ENCODE measurements around the gene DNAH6. TPM values are rescaled to one million over a fixed set of nuclear protein-coding genes. Genes with fewer than 3 reads are reported as not detected.

Gene DNAH6
- total RNA-seq, 1 experiment from 2014 or later, result 0.32 TPM

GRCh38 chr2:84646514-84646913, 130.2 kb downstream of the DNAH6 start:
- no TSS peak for BruUV-seq (replicated peaks)
- TF ChIP-seq, protein P1, sequence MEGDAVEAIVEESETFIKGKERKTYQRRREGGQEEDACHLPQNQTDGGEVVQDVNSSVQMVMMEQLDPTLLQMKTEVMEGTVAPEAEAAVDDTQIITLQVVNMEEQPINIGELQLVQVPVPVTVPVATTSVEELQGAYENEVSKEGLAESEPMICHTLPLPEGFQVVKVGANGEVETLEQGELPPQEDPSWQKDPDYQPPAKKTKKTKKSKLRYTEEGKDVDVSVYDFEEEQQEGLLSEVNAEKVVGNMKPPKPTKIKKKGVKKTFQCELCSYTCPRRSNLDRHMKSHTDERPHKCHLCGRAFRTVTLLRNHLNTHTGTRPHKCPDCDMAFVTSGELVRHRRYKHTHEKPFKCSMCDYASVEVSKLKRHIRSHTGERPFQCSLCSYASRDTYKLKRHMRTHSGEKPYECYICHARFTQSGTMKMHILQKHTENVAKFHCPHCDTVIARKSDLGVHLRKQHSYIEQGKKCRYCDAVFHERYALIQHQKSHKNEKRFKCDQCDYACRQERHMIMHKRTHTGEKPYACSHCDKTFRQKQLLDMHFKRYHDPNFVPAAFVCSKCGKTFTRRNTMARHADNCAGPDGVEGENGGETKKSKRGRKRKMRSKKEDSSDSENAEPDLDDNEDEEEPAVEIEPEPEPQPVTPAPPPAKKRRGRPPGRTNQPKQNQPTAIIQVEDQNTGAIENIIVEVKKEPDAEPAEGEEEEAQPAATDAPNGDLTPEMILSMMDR (IDR thresholded peaks at IDR 0.05; ENCODE audit: insufficient read depth in 1 of 2, low read depth in 1 of 2, low read length in 1 of 2, severe bottlenecking in 1 of 2, unreplicated experiment in 1 of 2), result no peak

GRCh38 chr2:84647267-84647666, 131.0 kb downstream of the DNAH6 start:
- Mint-ChIP-seq H3K27ac (ENCODE audit: unreplicated experiment) (no peak overlapping the region), H3K4me3 (ENCODE audit: unreplicated experiment) (no peak overlapping the region), H3K4me1 (ENCODE audit: low read depth, unreplicated experiment) (no peaks in the 10 kb centered on the region), H3K27me3 (ENCODE audit: insufficient read depth, unreplicated experiment) (peaks cover 7% of the 10 kb centered on the region), H3K9me3 (ENCODE audit: unreplicated experiment) (peaks cover 18% of the 10 kb centered on the region), H3K36me3 (ENCODE audit: insufficient read depth, unreplicated experiment) (no peaks in the 10 kb centered on the region)
- no TSS peak for BruUV-seq (replicated peaks)
- POLR2A ChIA-PET, result no interaction called here
- CTCF ChIA-PET, result no interaction called here
- TF ChIP-seq, protein P1 (IDR thresholded peaks at IDR 0.05; ENCODE audit: insufficient read depth in 1 of 2, low read depth in 1 of 2, low read length in 1 of 2, severe bottlenecking in 1 of 2, unreplicated experiment in 1 of 2), result no peak
- Histone ChIP-seq H3K9me3 (no peaks in the 10 kb centered on the region; the same call in 1 of the 2 replicates), H3K36me3 (ENCODE audit: control insufficient read depth, insufficient read depth, low read length) (no peaks in the 10 kb centered on the region), H3K4me3 (ENCODE audit: low read depth, low read length) (no peak overlapping the region), H3K4me1 (no peaks in the 10 kb centered on the region), H3K27me3 (replicated peaks; ENCODE audit: control insufficient read depth, insufficient read depth, low read length) (no peaks in the 10 kb centered on the region)
- DNase-seq, result no peak
- intact Hi-C loops (cut with micrococcal nuclease; ENCODE audit: unreplicated experiment), result no loop called here

More at GRCh38 chr2:84646514-84646913, 130.2 kb downstream of the DNAH6 start:
- no peak overlapping the region for H3K4me3 ChIP-seq (ENCODE audit: low read depth, low read length)
- H3K27me3 ChIP-seq (replicated peaks; ENCODE audit: control insufficient read depth, insufficient read depth, low read length), result no peaks in the 10 kb centered on the region
- Mint-ChIP-seq H3K4me3 (ENCODE audit: unreplicated experiment) (no peak overlapping the region), H3K27me3 (ENCODE audit: insufficient read depth, unreplicated experiment) (peaks cover 7% of the 10 kb centered on the region), H3K27ac (ENCODE audit: unreplicated experiment) (no peak overlapping the region), H3K9me3 (ENCODE audit: unreplicated experiment) (peaks cover 18% of the 10 kb centered on the region), H3K4me1 (ENCODE audit: low read depth, unreplicated experiment) (no peaks in the 10 kb centered on the region), H3K36me3 (ENCODE audit: insufficient read depth, unreplicated experiment) (no peaks in the 10 kb centered on the region)
- H3K36me3 ChIP-seq (ENCODE audit: control insufficient read depth, insufficient read depth, low read length), result no peaks in the 10 kb centered on the region
- H3K4me1 ChIP-seq, result no peaks in the 10 kb centered on the region
- H3K9me3 ChIP-seq, result no peaks in the 10 kb centered on the region; the same call in 1 of the 2 replicates
- POLR2A ChIA-PET, result no interaction called here
- CTCF ChIA-PET, result no interaction called here
- no peak for DNase-seq
- intact Hi-C loops (cut with micrococcal nuclease; ENCODE audit: unreplicated experiment), result no loop called here

DNA sequence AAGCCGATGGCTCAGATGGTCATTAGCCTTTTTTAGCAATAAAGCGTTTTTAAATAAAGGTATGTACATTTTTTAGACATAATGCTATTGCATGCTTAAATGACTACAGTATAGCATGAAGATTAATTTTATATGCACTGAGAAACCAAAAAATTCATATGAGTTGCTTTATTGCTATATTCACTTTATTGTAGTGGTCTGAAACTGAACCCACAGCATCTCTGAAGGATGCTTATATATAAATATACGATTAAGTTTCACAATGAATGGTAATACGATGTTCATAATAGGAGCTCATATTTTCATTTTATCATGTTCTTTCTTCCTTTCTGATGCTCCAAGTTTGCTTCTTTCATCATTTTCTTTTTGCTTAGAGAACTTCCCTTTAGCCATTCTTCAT, 132.8 kb downstream of the DNAH6 start:
- H3K4me3 Mint-ChIP-seq (ENCODE audit: unreplicated experiment), result no peak overlapping the region

More for the DNA sequence above, 132.8 kb downstream of the DNAH6 start:
- Mint-ChIP-seq H3K27me3 (ENCODE audit: insufficient read depth, unreplicated experiment) (peaks cover 3% of the 10 kb centered on the region), H3K4me1 (ENCODE audit: low read depth, unreplicated experiment) (no peaks in the 10 kb centered on the region), H3K9me3 (ENCODE audit: unreplicated experiment) (peaks cover 2% of the 10 kb centered on the region), H3K36me3 (ENCODE audit: insufficient read depth, unreplicated experiment) (no peaks in the 10 kb centered on the region), H3K27ac (ENCODE audit: unreplicated experiment) (no peak overlapping the region)
- Histone ChIP-seq H3K27me3 (replicated peaks; ENCODE audit: control insufficient read depth, insufficient read depth, low read length) (no peaks in the 10 kb centered on the region), H3K4me3 (ENCODE audit: low read depth, low read length) (no peak overlapping the region), H3K36me3 (ENCODE audit: control insufficient read depth, insufficient read depth, low read length) (no peaks in the 10 kb centered on the region), H3K9me3 (no peaks in the 10 kb centered on the region), H3K4me1 (no peaks in the 10 kb centered on the region)
- POLR2A ChIA-PET, result no interaction called here
- DNase-seq, result no peak
- TF ChIP-seq, protein P1 (IDR thresholded peaks at IDR 0.05; ENCODE audit: insufficient read depth in 1 of 2, low read depth in 1 of 2, low read length in 1 of 2, severe bottlenecking in 1 of 2, unreplicated experiment in 1 of 2), result no peak
- intact Hi-C loops (cut with micrococcal nuclease; ENCODE audit: unreplicated experiment), result no loop called here
- BruUV-seq (replicated peaks), result no TSS peak
- CTCF ChIA-PET, result no interaction called here

All from Caco-2 (cell line).